ENCODE results near the gene LY86. TPM values are rescaled to one million over a fixed set of nuclear protein-coding genes. Genes with fewer than 3 reads are reported as not detected.

Gene LY86
- total RNA-seq (2014; rRNA removed; shearing (Covaris generic)) = not detected in 2 replicates

- DNase-seq (ENCODE audit: low spot score) = no peak
Observed at GRCh38 chr6:6588064-6588923, at the start of gene LY86. Gene LY86, plus strand, starts transcription at chr6:6588720. Its CDS starts 15 bp downstream, at chr6:6588735.

- DNase-seq (ENCODE audit: low spot score) = no peak
Observed at GRCh38 chr6:6539036-6539435, 49.5 kb upstream of the LY86 start.

GRCh38 chr6:6542357-6542756, 46.2 kb upstream of the LY86 start:
- DNase-seq (ENCODE audit: low spot score) = no peak

- no peak for DNase-seq (ENCODE audit: low spot score)
Observed at GRCh38 chr6:6543181-6543879, 45.2 kb upstream of the LY86 start.

- DNase-seq (ENCODE audit: low spot score) = no peak
Observed at GRCh38 chr6:6545616-6546317, 42.8 kb upstream of the LY86 start.

GRCh38 chr6:6546318-6547109, 42.0 kb upstream of the LY86 start:
- DNase-seq (ENCODE audit: low spot score) = no peak

- DNase-seq (ENCODE audit: low spot score) = peak; percentile 46
Observed at GRCh38 chr6:6547110-6547879, 41.2 kb upstream of the LY86 start.

- no peak for DNase-seq (ENCODE audit: low spot score)
Observed at GRCh38 chr6:6556161-6556737, 32.3 kb upstream of the LY86 start.

- peak; percentile 33 for DNase-seq (ENCODE audit: low spot score)
Observed at GRCh38 chr6:6556738-6557503, 31.6 kb upstream of the LY86 start.

- no peak for DNase-seq (ENCODE audit: low spot score)
Observed at GRCh38 chr6:6557504-6557839, 31.0 kb upstream of the LY86 start.

GRCh38 chr6:6557886-6558285, 30.6 kb upstream of the LY86 start:
- DNase-seq (ENCODE audit: low spot score) = no peak

- no peak for DNase-seq (ENCODE audit: low spot score)
Observed at GRCh38 chr6:6559994-6560570, 28.4 kb upstream of the LY86 start.

GRCh38 chr6:6560909-6561308, 27.6 kb upstream of the LY86 start:
- no peak for DNase-seq (ENCODE audit: low spot score)

GRCh38 chr6:6564154-6564553, 24.4 kb upstream of the LY86 start:
- no peak for DNase-seq (ENCODE audit: low spot score)

GRCh38 chr6:6565069-6565468, 23.5 kb upstream of the LY86 start:
- DNase-seq (ENCODE audit: low spot score) = no peak

- no peak for DNase-seq (ENCODE audit: low spot score)
Observed at GRCh38 chr6:6565488-6565887, 23.0 kb upstream of the LY86 start.

GRCh38 chr6:6566766-6567165, 21.8 kb upstream of the LY86 start:
- DNase-seq (ENCODE audit: low spot score) = no peak

- DNase-seq (ENCODE audit: low spot score) = no peak
Observed at GRCh38 chr6:6569096-6569810, 19.3 kb upstream of the LY86 start.

- no peak for DNase-seq (ENCODE audit: low spot score)
Observed at GRCh38 chr6:6569811-6570164, 18.7 kb upstream of the LY86 start.
